Lower lobe of right lung (tissue), 2 donors: ENCODE data around the gene SCN1A. TPM values are rescaled to one million over a fixed set of nuclear protein-coding genes. Genes with fewer than 3 reads are reported as not detected.
A peak's percentile ranks its signal among the peaks of the same experiment; 100 is the strongest.
"Not testable (repeated sequence)": the region's sequence is repeated elsewhere in the genome, so short reads cannot be mapped to it uniquely, and the experiment has no call there.

ENCODE experiments used
- ATAC-seq, 2 donors: fragments of 200-7000 bp; cut with Tn5 transposase; one replicate each; pipeline ENCODE4 v1.9.1; 2020 to 2022; ENCODE audit warnings: mild to moderate bottlenecking in 2 of 2, moderate library complexity in 2 of 2
- DNase-seq: peaks from one replicate; pipeline ENCODE4 v3.0.0-alpha.2; 2020
- H3K27ac ChIP-seq: fragments of 200-600 bp; one replicate; pipeline ENCODE4 v1.8.0; 2022
- H3K27me3 ChIP-seq: fragments of 200-600 bp; one replicate; pipeline ENCODE4 v1.8.0; 2022; ENCODE audit warnings: low read depth
- H3K36me3 ChIP-seq: fragments of 200-600 bp; one replicate; pipeline ENCODE4 v1.8.0; 2022; ENCODE audit warnings: mild to moderate bottlenecking
- H3K4me1 ChIP-seq: fragments of 200-600 bp; one replicate; pipeline ENCODE4 v1.8.0; 2022
- H3K4me3 ChIP-seq: fragments of 200-600 bp; one replicate; pipeline ENCODE4 v1.8.0; 2022; ENCODE audit warnings: mild to moderate bottlenecking
- H3K9me3 ChIP-seq: fragments of 200-600 bp; one replicate; pipeline ENCODE4 v1.8.0; 2022
- intact Hi-C: fragments of 100-400 bp; cut with DNase I; formaldehyde crosslinking; loops from one replicate; pipeline ENCODE4 v1.11.0; 2022
- total RNA-seq: library from RNA; stranded (reverse); fragmentation: NEBNext Ultra II Directional; extraction: Animal tissue kit (Norgen Biotek cat#: 25700); gene quantifications from one replicate; pipeline ENCODE4 v1.2.1, GENCODE V29; 2021
- TF ChIP-seq, protein P1 (sequence below): fragments of 200-600 bp; IDR thresholded peaks from one replicate; pipeline ENCODE4 v1.8.0; 2022; ENCODE audit warnings: antibody characterized with exemption, mild to moderate bottlenecking
- donor health status: DM: no; HTN: yes; CAD: no; lungs with severe emphysema.

The SCN1A gene
- total RNA-seq, 1 donor from 2014 or later, result 19.1 TPM

DNA sequence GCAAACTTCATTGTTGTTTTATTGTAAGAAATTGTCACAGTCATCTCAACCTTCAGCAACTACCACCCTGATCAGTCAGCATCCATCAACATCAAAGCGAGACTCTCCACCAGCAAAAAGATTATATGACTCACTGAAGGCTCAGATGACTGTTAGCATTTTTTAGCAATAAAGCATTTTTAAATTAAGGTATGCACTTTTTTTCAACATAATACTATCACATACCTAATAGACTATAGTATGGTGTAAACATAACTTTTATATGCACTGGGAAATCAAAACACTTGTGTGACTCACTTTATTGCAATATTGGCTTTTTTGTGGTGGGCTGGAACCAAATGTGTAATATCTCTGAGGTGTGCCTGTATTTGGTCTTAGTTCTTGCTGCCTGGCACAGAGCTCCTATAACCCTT, 15.6 kb downstream of the SCN1A start:
- Histone ChIP-seq H3K4me1 (no peaks in the 10 kb centered on the region), H3K27ac (no peak overlapping the region), H3K27me3 (no peaks in the 10 kb centered on the region), H3K36me3 (no peaks in the 10 kb centered on the region), H3K4me3 (no peak overlapping the region), H3K9me3 (no peaks in the 10 kb centered on the region)
- ATAC-seq, result no peak
- intact Hi-C loops, result no loop called here
- DNase-seq, result no peak
- TF ChIP-seq, protein P1, sequence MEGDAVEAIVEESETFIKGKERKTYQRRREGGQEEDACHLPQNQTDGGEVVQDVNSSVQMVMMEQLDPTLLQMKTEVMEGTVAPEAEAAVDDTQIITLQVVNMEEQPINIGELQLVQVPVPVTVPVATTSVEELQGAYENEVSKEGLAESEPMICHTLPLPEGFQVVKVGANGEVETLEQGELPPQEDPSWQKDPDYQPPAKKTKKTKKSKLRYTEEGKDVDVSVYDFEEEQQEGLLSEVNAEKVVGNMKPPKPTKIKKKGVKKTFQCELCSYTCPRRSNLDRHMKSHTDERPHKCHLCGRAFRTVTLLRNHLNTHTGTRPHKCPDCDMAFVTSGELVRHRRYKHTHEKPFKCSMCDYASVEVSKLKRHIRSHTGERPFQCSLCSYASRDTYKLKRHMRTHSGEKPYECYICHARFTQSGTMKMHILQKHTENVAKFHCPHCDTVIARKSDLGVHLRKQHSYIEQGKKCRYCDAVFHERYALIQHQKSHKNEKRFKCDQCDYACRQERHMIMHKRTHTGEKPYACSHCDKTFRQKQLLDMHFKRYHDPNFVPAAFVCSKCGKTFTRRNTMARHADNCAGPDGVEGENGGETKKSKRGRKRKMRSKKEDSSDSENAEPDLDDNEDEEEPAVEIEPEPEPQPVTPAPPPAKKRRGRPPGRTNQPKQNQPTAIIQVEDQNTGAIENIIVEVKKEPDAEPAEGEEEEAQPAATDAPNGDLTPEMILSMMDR, result no peak

DNA sequence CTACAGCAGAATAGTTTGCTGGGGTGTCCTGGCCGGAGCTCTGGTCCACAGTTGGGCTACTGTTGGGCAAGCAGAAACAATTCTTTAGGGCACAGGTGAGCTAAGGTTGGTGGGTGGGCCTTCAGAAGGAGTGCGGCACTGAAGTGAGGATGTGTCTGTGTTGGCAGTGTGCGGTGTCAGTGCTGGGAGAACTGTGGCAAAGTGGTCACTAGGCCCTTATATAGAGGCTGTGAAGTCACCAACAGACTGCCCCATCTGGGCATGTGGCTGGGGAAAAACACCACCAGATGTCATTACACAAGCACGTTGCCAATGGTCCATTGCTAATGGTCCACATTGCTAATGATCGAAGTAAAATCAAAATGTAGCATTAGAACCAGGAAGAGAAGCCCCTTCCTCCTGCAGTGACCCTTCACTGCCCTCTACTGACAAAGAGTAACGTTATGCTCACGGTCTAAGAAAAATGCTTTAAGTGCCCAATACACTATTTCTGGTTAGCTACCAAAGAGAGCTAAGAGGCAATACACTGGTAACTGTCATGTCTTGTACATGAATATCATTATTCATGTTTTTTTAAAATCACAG, 21.3 kb downstream of the SCN1A start:
- H3K27ac ChIP-seq, result no peak overlapping the region
- H3K9me3 ChIP-seq, result no peaks in the 10 kb centered on the region
- H3K4me3 ChIP-seq, result no peak overlapping the region
- H3K27me3 ChIP-seq, result no peaks in the 10 kb centered on the region
- no peaks in the 10 kb centered on the region for H3K36me3 ChIP-seq
- peak in 1 of 2 donors; percentile 9 for ATAC-seq
- no peaks in the 10 kb centered on the region for H3K4me1 ChIP-seq
- intact Hi-C loops, result no loop called here
- TF ChIP-seq, protein P1, result no peak
- no peak for DNase-seq

DNA sequence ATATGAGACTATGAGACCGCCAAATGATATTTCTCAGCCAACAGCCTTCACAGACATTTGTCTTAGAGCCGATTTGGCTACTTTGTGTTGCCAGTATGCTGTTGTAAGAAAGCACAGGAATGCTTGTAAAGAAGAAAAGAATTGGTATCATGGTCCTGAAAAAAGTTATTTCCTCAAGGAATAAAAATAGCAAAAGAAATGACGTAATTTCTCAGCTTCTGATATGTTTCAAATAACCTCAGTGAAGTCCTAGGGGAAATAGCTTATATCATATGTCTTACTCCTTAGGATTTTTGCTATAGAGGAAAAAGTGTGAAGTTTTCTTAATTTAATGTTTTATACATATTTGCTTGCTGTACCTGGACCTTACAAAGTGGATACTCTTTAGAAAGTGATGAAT, 23.0 kb downstream of the SCN1A start:
- intact Hi-C loops, result no loop called here

DNA sequence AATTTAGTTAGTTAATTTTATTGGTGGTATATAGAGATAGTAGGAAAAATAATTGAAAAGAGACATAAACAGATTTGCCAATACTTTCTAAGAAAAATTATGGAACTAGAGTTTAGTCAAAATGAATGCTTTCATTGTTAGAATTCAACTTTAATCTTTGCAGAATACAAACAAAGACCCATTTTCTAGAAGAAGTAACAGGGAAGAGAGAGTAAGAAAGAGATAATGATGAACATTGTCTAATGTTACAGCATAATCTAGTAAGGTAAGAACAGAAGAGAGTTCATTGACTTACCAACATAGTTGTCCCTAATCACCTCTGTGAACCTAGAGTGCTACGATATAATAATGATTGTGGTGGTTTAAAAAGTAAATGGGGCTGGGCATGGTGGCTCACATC, 23.7 kb downstream of the SCN1A start:
- Histone ChIP-seq H3K9me3 (no peaks in the 10 kb centered on the region), H3K27ac (no peak overlapping the region), H3K27me3 (no peaks in the 10 kb centered on the region), H3K36me3 (no peaks in the 10 kb centered on the region), H3K4me3 (no peak overlapping the region), H3K4me1 (no peaks in the 10 kb centered on the region)
- TF ChIP-seq, protein P1, result no peak
- no peak for DNase-seq
- ATAC-seq, result no peak
- intact Hi-C loops, result no loop called here

More for the DNA sequence above, 23.0 kb downstream of the SCN1A start:
- no peak overlapping the region for H3K4me3 ChIP-seq
- ATAC-seq, result no peak
- no peaks in the 10 kb centered on the region for H3K36me3 ChIP-seq
- TF ChIP-seq, protein P1, result no peak
- no peaks in the 10 kb centered on the region for H3K27me3 ChIP-seq
- H3K9me3 ChIP-seq, result no peaks in the 10 kb centered on the region
- DNase-seq, result no peak
- no peaks in the 10 kb centered on the region for H3K4me1 ChIP-seq
- no peak overlapping the region for H3K27ac ChIP-seq

DNA sequence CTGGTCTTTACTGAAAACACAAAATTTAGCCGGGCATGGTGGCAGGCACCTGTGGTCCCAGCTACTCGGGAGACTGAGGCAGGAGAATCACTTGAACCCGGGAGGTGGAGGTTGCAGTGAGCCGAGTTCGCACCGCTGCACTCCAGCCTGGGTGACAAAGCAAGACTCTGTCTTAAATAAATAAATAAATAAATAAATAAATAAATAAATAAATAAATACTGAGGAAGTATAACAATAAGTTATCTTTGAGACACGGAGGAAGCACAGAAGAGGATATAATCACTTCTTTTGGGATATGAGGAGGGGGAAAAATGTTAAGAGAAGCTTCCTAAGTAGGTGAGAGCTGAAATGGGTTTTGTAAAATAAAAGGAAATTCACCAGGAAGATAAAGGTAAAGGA, 24.5 kb downstream of the SCN1A start:
- H3K27ac ChIP-seq, H3K36me3 ChIP-seq, intact Hi-C loops, DNase-seq, H3K4me3 ChIP-seq, H3K4me1 ChIP-seq, ATAC-seq, H3K9me3 ChIP-seq, H3K27me3 ChIP-seq: not testable (repeated sequence)

DNA sequence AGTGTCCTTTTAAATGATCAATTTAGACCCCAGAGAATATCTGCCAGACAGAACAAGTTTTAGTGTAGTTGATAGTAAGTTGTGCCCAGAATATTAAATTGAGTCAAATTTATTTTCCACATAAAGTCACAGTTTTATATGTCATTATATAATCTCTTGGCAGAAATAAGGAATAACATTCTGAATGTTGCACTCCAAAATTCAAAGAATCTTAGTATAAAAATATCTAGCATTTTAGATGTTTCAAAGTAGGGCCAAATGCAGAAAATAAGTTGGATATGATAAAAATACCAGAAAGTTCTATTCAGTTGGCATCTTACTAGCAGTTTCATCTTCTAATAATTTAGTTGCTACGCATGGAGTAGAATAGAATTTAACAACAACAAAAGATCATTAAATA, 33.5 kb downstream of the SCN1A start:
- no peaks in the 10 kb centered on the region for H3K4me1 ChIP-seq
- intact Hi-C loops, result no loop called here
- TF ChIP-seq, protein P1, result no peak

More for the DNA sequence above, 33.5 kb downstream of the SCN1A start:
- Histone ChIP-seq H3K4me3 (no peak overlapping the region), H3K27ac (no peak overlapping the region), H3K9me3 (no peaks in the 10 kb centered on the region), H3K27me3 (no peaks in the 10 kb centered on the region), H3K36me3 (no peaks in the 10 kb centered on the region)
- DNase-seq (no peak), ATAC-seq (no peak)
